HEK293 (cell line): ENCODE measurements around the gene TNS3.

Source experiments
- OVOL3 ChIP-seq: fragments of 450-650 bp; formaldehyde crosslinking; IDR thresholded peaks from 2 replicates; pipeline ENCODE4 v1.5.1; 2016; ENCODE audit warnings: missing biosample characterization, missing genetic modification characterization
- PRDM1 ChIP-seq: fragments of 450-650 bp; formaldehyde crosslinking; IDR thresholded peaks from 2 replicates; pipeline ENCODE4; 2016; ENCODE audit warnings: missing biosample characterization, missing genetic modification characterization
- SETDB1 ChIP-seq: IDR thresholded peaks from one replicate; pipeline ENCODE4 v1.6.1; 2017; ENCODE audit warnings: mild to moderate bottlenecking, low read length, moderate library complexity, mixed read lengths; ENCODE audit not compliant: insufficient read length
- ZBTB48 ChIP-seq: fragments of 450-650 bp; formaldehyde crosslinking; IDR thresholded peaks from 2 replicates; pipeline ENCODE4 v1.5.1; 2016; ENCODE audit warnings: missing biosample characterization, missing genetic modification characterization
- ZBTB7A ChIP-seq: fragments of 450-650 bp; formaldehyde crosslinking; IDR thresholded peaks from 2 replicates; pipeline ENCODE4 v1.5.1; 2016; ENCODE audit warnings: low read depth, missing biosample characterization, missing genetic modification characterization
- ZNF138 ChIP-seq: fragments of 450-650 bp; formaldehyde crosslinking; IDR thresholded peaks from 2 replicates; pipeline ENCODE4 v1.5.1; 2016; ENCODE audit warnings: missing biosample characterization, missing genetic modification characterization, borderline replicate concordance
- ZNF274 ChIP-seq, 2 experiments: fragments of 200-500 bp in 1 of 2; fragments of 450-650 bp in 1 of 2; sonication (Bioruptor generic) in 1 of 2; formaldehyde crosslinking in 1 of 2; IDR thresholded peaks; 2 replicates each; pipeline versions ENCODE4 v1.5.1 to v1.6.1; 2014 to 2016; ENCODE audit warnings: borderline replicate concordance in 1 of 2, inconsistent platforms in 1 of 2, low read length in 1 of 2, missing biosample characterization in 1 of 2, missing genetic modification characterization in 1 of 2
- ZNF660 ChIP-seq: fragments of 450-650 bp; IDR thresholded peaks from 2 replicates; pipeline ENCODE4 v1.5.1; 2018; ENCODE audit warnings: missing biosample characterization, mild to moderate bottlenecking, missing genetic modification characterization
- ZNF76 ChIP-seq: fragments of 450-650 bp; formaldehyde crosslinking; IDR thresholded peaks from 2 replicates; pipeline ENCODE4; 2016; ENCODE audit warnings: low read depth, missing biosample characterization, missing genetic modification characterization, borderline replicate concordance
- TF ChIP-seq, protein P1 (sequence below): fragments of 450-650 bp; formaldehyde crosslinking; IDR thresholded peaks from 2 replicates; pipeline ENCODE4 v1.5.1; 2016; ENCODE audit warnings: missing biosample characterization, missing genetic modification characterization
- TF ChIP-seq, protein P2 (sequence below): fragments of 450-650 bp; formaldehyde crosslinking; IDR thresholded peaks from 2 replicates; pipeline ENCODE4 v1.5.1; 2016; ENCODE audit warnings: missing biosample characterization, missing genetic modification characterization
- TF ChIP-seq, protein P3 (sequence below): fragments of 450-650 bp; formaldehyde crosslinking; IDR thresholded peaks from 2 replicates; pipeline ENCODE4 v1.5.1; 2017; ENCODE audit warnings: missing biosample characterization, missing genetic modification characterization
- TF ChIP-seq, protein P4 (sequence below): IDR thresholded peaks from 2 replicates; pipeline ENCODE4 v1.6.1; 2011; ENCODE audit warnings: mild to moderate bottlenecking, low read depth, low read length, borderline replicate concordance
- TF ChIP-seq, protein P5 (sequence below): fragments of 450-650 bp; formaldehyde crosslinking; IDR thresholded peaks from 2 replicates; pipeline ENCODE4 v1.5.1; 2016; ENCODE audit warnings: missing biosample characterization, missing genetic modification characterization, low read depth

DNA sequence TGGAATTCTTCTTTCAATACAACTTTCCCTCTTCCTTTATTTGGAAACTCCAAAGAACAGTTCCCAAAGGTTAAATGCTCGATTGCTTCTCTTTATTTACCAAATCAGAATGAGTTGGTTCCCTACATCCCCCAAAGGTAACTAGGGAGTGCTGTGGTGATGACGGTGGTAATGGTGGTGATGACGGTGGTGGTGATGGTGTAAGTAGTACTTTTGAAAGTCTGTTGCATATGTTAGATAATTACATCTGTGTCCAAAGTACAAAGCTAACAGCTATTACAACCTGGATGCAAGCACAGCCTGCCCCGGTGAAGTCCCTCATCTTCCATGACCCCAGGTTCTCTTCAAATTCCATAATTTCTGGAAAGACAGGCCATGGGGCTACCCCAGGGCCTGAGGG, 115.1 kb downstream of the TNS3 start:
- TF ChIP-seq, protein P1, sequence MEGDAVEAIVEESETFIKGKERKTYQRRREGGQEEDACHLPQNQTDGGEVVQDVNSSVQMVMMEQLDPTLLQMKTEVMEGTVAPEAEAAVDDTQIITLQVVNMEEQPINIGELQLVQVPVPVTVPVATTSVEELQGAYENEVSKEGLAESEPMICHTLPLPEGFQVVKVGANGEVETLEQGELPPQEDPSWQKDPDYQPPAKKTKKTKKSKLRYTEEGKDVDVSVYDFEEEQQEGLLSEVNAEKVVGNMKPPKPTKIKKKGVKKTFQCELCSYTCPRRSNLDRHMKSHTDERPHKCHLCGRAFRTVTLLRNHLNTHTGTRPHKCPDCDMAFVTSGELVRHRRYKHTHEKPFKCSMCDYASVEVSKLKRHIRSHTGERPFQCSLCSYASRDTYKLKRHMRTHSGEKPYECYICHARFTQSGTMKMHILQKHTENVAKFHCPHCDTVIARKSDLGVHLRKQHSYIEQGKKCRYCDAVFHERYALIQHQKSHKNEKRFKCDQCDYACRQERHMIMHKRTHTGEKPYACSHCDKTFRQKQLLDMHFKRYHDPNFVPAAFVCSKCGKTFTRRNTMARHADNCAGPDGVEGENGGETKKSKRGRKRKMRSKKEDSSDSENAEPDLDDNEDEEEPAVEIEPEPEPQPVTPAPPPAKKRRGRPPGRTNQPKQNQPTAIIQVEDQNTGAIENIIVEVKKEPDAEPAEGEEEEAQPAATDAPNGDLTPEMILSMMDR (tag by site-specific recombination): no peak
- TF ChIP-seq SETDB1 (no peak), ZBTB7A (tag by site-specific recombination) (no peak), ZNF660 (no peak), ZNF274 (IDR thresholded peaks at IDR 0.05; ENCODE audit: low read length) (no peak), ZNF274 (tag by site-specific recombination; IDR thresholded peaks at IDR 0.05; ENCODE audit: borderline replicate concordance) (no peak), ZNF138 (no peak), OVOL3 (tag by site-specific recombination) (no peak), ZBTB48 (no peak), ZNF76 (tag by site-specific recombination) (no peak), PRDM1 (tag by site-specific recombination) (no peak)
- TF ChIP-seq, protein P2, sequence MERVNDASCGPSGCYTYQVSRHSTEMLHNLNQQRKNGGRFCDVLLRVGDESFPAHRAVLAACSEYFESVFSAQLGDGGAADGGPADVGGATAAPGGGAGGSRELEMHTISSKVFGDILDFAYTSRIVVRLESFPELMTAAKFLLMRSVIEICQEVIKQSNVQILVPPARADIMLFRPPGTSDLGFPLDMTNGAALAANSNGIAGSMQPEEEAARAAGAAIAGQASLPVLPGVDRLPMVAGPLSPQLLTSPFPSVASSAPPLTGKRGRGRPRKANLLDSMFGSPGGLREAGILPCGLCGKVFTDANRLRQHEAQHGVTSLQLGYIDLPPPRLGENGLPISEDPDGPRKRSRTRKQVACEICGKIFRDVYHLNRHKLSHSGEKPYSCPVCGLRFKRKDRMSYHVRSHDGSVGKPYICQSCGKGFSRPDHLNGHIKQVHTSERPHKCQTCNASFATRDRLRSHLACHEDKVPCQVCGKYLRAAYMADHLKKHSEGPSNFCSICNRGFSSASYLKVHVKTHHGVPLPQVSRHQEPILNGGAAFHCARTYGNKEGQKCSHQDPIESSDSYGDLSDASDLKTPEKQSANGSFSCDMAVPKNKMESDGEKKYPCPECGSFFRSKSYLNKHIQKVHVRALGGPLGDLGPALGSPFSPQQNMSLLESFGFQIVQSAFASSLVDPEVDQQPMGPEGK (tag by site-specific recombination): no peak
- TF ChIP-seq, protein P3, sequence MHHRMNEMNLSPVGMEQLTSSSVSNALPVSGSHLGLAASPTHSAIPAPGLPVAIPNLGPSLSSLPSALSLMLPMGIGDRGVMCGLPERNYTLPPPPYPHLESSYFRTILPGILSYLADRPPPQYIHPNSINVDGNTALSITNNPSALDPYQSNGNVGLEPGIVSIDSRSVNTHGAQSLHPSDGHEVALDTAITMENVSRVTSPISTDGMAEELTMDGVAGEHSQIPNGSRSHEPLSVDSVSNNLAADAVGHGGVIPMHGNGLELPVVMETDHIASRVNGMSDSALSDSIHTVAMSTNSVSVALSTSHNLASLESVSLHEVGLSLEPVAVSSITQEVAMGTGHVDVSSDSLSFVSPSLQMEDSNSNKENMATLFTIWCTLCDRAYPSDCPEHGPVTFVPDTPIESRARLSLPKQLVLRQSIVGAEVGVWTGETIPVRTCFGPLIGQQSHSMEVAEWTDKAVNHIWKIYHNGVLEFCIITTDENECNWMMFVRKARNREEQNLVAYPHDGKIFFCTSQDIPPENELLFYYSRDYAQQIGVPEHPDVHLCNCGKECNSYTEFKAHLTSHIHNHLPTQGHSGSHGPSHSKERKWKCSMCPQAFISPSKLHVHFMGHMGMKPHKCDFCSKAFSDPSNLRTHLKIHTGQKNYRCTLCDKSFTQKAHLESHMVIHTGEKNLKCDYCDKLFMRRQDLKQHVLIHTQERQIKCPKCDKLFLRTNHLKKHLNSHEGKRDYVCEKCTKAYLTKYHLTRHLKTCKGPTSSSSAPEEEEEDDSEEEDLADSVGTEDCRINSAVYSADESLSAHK: no peak
- TF ChIP-seq, protein P4, sequence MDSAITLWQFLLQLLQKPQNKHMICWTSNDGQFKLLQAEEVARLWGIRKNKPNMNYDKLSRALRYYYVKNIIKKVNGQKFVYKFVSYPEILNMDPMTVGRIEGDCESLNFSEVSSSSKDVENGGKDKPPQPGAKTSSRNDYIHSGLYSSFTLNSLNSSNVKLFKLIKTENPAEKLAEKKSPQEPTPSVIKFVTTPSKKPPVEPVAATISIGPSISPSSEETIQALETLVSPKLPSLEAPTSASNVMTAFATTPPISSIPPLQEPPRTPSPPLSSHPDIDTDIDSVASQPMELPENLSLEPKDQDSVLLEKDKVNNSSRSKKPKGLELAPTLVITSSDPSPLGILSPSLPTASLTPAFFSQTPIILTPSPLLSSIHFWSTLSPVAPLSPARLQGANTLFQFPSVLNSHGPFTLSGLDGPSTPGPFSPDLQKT: no peak
- TF ChIP-seq, protein P5, sequence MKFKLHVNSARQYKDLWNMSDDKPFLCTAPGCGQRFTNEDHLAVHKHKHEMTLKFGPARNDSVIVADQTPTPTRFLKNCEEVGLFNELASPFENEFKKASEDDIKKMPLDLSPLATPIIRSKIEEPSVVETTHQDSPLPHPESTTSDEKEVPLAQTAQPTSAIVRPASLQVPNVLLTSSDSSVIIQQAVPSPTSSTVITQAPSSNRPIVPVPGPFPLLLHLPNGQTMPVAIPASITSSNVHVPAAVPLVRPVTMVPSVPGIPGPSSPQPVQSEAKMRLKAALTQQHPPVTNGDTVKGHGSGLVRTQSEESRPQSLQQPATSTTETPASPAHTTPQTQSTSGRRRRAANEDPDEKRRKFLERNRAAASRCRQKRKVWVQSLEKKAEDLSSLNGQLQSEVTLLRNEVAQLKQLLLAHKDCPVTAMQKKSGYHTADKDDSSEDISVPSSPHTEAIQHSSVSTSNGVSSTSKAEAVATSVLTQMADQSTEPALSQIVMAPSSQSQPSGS (tag by site-specific recombination): no peak
